HG03108 (cell line): ENCODE measurements around the gene CDK6.

Experiments used
- ATAC-seq: cut with Tn5 transposase; IDR thresholded peaks from one replicate; pipeline ENCODE4 v1.9.1; 2021; ENCODE audit warnings: moderate library complexity; ENCODE audit not compliant: unreplicated experiment

Gene CDK6

DNA sequence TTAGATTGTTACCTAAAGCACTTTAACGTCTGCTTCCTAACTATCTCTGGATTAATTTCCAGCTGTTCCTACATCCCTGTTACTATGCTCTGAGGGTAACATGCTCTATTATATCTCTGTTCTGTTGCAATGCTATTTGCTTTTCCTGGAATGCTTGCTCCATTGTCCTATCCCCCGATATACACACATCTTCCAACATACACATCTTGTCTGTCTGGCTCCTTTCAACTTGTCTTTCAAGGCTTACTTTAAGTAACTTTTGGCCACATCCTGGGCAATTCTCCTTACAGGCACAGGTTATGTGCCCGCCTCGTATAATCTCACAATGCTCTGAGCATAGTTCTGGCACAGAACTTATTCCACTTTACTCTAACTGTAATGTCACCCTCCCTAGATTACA, 96.2 kb downstream of the CDK6 start:
- no peak for ATAC-seq

DNA sequence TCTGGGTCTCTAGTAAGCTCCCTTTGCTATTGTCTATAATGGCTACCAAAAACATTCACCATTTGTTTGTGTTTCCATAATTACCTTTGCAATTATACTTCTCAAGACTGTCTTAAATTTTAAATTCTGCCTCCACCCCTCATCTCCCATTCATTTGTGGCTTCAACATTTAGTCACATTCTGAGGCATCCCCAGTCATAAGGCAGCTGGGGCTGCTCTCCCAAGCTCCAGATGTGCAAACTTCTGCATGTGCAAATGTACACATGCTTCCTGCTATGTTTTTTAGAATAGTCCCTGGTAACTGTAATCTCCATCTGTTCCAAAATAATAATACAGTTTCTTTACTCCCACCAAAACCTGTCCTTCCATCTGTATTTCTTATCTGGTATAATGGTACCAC, 97.3 kb downstream of the CDK6 start:
- no peak for ATAC-seq

DNA sequence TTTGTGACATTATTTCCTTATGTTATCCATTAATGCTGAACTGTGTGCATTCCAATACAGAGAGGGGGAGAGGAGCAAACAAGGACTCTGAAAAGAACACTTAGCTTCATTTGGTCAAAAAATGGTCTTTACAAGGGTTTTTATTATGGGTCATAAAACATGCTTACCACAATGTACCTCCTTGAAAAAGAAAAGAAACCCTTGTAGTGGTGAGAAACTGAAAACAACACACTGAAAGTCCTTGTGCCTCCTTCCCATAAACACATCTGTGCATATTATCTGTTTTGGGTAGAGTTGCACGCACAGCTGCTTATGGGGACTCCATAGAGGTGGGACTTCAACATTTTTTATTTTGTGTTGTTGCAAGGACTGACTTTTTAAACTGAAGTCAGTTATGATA, 98.7 kb downstream of the CDK6 start:
- peak; percentile 87 for ATAC-seq

DNA sequence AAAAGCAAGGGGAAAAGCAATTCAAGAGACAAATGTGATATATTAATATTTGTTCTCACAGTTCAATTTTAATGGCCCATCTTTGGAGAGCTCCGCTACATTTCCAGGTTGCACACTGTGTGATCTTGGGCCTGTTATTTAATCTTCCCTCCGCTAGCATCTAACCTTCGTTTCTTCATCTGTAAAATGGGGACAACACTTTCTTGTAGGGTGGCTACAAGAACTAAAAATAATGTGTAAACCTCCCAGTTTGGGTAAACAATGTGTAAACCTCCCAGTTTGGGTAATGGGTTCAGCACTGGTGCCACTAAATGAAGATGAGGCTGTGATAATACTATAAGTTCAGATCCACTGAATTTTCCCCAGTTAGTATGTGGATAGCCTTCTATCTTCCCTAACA, 99.5 kb downstream of the CDK6 start:
- ATAC-seq, result no peak

DNA sequence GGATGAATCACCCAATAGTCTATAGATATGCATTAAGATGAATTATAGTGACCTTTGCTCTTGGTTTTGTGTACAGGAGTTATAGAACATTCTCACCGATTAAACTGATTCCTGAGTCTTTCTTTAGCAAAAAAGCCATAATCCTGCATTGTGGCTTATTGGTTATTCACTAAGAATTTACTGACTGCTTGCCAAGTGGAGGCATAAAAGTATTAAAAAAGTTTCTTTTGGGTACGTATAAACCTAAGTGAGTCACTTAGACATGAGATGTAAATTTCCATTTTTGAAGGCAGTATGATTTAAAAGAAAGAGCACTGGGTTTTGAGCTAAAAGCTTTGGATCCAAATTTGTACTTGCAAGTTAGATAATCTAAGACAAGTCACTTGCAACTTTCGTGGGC, 100.7 kb downstream of the CDK6 start:
- no peak for ATAC-seq

DNA sequence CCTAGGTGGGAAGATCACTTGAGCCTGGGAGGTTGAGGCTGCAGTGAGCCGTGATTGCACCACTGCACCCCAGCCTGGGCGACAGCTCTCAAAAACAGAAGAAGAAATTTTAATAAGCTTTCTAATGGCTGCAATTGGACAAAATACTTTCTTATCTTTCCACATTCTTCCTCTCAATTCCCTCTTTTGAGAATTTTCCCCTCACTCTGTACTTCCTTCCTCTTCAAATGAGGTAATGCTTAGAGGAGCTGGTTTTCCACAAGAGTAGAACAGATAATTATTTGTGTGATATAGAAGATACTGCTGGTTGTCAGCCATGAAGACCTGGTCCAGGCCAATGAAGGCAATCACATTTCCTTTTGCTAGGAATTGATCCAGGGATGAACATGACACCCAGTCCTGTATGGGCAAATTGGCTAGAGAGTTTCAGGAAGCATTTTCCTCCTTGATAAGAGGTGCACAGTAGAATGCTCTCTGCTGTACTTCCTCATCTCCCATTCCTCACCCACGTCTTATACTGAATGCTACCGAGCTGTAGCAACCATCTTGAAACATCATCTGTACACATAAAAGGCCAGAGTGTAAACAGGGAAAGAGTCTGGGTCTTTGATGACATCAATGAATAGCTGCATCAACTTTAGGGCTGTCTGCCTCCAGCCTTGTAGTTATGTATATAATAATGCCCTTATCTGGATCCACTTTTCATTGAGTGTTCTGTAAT, 103.9 kb downstream of the CDK6 start:
- no peak for ATAC-seq

DNA sequence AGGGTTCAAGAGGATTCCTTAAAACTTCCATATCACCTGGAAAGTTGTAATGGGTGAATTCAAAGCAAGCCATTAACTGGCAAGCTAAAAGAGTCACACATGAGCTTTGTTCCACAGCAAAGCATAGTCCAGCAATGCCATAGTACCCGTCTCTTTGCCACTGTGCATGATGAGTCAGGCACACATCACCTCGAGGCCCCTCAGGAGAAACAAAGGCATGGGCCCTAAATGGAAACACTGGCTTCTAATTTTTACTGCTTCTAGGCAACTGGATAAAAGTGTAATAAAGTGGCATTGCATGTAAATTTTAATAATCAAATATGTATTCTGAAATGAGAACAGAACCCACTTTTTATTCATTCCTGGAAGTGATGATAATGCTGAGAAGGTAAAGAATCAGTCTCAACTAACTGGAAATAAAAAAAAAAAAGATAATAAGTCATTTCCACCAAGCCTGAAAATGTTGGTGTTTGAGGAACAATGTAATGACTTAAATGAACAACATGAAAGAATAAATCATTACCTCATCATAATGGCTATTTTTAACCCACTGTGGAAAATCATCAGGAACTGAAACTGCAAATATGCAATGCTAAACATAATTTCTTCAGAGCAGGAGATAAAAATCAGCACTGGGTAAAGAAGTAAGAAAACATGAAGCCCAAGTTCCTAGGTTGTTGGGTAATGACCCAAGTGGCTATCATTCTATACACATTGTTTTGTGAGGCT, 104.9 kb downstream of the CDK6 start:
- ATAC-seq, result no peak

DNA sequence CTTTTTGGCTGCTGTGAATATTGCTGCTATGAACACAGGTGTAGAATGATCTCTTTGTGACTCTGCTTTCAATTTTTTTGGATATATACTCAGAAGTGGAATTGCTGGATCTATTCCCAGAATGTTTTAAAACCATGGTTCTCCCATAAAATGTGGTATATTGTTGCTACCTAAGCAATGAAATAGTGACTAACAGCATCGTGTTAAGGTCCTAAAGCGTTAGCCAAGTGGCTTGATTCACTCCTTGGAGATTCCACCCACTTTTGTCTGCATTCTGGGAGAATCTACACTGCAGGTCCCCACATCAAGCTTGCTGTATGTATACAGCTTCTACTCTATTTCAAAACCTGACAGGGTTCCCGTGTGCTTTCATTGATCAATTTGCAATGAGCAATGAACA, 105.6 kb downstream of the CDK6 start:
- no peak for ATAC-seq

DNA sequence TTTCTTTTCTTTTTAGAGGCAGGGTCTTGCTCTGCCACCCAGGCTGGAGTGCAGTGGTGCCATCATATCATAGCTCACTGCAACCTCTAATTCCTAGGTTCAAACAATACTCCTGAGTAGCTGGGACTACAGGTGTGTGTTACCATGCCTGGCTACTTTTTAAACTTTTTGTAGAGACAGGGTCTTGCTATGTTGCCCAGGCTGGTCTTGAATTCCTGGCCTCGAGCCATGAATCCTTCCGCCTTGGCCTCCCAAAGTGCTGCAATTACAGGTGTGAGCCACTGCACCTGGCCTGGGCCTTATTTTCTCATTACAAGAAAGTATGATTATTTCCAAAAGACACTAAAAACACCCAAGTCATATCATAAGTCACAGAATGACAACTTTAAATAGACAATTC, 106.6 kb downstream of the CDK6 start:
- ATAC-seq, result no peak

DNA sequence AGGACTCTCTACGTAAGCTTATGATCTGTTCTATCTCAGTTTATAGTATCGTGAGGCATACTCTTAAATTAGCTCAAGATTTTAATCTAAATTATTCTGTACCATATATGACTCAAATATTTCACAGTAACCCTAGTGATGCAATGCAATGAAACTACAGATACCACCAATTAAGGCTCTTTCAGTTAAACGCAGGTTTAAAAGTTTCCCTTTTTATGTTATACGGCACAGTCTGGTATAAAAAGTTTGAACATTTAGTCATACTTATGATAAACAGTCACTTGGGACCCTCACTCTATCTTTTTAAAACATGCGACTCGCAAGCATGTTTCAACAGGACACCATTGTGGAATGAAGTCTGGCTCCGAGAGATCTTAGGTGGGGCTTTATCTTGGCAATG, 107.2 kb downstream of the CDK6 start:
- ATAC-seq, result no peak

DNA sequence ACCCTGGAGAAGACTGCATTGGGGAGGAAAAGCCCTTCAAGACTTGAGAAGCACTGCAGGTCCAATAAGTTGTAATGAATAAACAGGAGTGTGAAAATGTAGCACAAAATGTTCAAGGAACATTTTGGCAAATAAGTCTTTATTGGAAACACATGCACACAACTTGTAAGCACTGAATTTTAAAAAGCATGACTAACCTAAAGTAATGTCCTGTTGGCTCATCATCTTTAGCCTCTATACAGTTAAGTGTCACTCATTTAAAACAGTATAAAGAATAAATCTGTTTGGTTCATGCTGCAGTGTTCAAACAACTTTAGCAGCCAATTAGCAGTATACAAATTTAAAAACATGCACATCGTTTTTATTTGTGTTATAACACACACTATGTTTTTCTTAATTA, 108.6 kb downstream of the CDK6 start:
- ATAC-seq, result no peak

DNA sequence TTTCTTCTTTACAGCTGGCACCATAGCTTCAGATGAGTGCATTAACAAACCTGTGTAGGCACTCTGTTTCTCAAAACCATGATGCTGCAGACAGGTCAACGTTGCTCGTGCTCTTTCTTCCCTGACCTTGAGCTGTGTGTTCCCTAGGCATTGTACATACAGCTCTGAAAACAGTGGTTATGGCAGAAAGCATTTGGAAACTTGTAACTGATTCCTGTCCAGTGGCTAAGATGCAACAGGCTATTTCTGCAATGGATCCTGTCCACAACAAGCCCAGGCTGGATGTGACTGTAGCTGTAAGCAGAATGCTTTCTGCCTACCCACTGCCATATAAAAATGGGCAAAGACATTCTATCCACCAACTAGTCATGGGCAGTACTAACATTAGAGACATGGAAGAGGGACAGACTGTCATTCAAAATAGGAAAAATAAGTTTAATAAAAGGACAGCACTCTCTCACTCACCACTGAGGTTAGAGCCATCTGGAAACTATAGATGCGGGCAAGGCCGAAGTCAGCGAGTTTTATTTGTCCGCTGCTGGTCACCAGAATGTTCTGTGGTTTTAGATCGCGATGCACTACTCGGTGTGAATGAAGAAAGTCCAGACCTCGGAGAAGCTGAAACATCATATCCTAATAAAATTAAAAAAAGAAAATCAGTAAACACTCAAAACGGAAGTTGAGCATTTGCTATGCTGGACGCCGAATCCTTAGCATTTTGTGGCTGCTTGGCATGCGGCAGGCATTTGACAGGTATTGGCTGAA, 111.0 kb downstream of the CDK6 start:
- no peak for ATAC-seq

DNA sequence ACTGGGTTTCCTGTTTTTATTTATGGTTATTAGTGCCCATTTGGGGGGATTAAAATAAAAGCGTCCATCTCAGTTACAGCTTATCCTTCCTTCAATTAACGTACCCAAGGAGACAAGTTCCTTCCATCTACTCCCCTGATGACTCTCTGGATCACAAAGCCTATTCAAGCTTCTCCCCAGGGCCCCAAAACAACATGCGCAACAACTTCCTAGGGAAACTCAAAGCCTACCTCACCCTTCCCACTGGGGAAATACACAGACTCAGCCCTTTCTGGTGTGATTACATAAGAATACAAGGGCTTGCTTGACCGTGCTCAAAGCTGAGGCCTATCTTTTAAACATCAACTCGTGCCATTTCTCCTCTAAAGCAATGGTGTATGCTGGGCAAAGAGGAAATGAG, 112.4 kb downstream of the CDK6 start:
- no peak for ATAC-seq

DNA sequence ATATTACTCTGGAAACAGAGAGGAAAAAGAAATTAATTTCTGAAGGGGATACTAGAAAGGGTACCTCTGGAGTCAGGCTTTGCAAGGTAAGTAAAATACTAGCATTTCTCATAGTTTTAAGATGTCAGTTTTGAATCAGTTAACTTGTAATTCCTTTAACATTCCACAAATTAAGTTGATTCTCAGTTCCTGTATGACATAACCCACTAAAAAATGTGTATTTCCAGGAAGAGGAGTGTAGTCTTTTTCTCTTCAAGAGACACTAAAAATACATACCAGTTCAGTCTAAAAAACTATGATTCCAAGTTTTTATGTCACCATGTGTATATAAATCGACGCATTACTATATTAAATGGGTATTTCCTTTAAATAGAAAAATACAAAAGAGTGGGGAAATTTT, 113.2 kb downstream of the CDK6 start:
- no peak for ATAC-seq

DNA sequence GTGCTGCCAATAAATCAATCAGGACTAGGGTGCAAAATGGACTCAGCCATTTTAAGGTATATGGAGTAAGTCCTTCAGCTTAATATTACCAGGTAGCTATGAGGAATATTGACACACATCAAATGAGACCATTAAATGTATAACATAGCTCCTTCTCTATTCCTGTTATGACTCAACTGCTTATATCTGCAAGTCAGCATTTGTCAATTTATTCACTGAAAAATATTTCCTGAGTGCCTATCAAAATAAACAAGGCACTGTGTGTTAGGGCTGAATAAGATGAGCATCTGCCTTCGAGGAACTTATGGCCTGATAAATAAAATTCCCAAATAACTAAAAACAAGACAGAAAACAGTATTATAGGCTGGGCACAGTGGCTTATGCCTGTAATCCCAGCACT, 113.8 kb downstream of the CDK6 start:
- ATAC-seq, result no peak

DNA sequence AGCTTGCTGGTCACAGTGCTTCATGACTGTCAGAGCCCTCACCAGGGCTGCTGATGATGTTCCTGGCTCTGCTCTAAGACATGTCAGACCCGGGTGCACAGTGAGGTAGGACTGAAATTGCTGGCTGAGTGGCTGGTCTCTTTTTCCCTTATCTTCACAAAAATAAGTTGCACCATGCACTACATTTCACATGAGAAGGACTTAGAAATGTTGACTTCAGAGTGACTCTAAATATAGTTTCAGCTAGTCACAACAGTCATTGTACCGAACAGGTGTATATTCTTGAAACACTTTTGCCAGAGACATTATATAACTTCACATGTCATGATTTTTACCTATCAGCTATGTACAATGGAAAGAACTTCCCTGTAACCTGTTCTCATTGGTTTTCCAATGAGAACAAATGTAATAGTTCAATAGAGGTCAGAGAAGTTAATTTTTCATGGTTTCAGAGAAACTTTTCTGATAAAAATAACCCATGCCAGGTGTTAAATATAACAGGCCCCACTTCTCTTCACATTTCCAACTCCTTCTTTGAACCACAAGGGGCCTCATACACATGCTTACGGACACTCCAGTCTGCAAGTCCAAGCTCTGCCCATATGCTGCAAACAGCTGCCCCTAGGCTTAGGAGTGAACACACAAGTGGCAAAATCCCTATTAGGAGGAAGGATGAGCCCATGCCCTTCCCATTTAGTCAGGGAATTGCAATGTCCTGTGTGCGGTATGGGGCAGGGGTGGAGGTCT, 115.6 kb downstream of the CDK6 start:
- ATAC-seq, result peak; percentile 46

DNA sequence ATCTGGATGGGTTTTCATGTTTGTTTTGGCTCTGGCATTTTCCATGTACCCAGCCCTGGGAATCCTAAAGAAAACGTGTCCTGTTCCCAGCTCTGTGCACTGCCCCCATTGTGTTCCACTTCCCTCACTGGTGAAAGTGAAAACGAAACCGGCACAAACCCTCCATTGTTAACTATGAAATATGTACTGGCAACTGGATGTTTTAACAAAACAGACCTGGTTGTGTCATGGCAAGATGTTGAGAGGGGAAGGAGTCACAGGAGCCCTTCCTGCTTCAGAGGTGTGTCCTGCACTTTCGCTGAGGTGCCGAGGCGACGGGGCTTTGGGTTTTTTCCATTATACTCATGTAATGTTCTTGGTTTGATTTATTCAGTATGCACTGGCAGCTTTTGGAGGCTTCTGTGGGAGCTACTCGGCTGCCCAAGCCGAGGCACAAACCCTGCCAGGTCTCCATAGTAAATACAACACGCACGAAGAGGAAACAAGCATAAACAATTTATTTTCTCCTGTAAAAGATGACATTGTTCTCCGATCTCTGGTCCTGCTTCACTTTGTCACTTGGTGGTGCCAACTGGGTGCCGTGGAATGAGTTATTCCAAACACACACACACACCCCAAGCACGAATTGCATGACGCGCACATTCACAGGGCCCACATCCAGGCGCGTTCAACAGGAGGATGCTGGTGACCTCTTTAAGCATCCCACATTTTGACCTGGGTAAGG, 118.2 kb downstream of the CDK6 start:
- no peak for ATAC-seq

DNA sequence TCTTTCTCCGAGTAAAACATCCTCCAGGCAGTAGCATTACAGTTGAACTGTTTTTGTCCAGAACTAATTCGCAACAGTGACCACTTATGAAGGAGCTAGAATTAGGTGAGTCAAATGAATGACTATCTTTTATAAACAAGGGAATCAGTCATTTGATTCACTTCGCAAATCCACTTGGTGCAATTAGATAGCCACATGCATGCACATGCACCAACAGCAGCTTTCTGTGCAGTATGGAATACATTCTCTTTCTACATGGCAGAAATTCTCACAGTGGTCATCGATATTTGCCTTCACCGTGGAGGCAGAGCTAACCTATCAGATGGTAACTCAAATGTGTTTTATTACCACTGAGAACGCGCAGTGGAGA, 118.8 kb downstream of the CDK6 start:
- ATAC-seq, result no peak

DNA sequence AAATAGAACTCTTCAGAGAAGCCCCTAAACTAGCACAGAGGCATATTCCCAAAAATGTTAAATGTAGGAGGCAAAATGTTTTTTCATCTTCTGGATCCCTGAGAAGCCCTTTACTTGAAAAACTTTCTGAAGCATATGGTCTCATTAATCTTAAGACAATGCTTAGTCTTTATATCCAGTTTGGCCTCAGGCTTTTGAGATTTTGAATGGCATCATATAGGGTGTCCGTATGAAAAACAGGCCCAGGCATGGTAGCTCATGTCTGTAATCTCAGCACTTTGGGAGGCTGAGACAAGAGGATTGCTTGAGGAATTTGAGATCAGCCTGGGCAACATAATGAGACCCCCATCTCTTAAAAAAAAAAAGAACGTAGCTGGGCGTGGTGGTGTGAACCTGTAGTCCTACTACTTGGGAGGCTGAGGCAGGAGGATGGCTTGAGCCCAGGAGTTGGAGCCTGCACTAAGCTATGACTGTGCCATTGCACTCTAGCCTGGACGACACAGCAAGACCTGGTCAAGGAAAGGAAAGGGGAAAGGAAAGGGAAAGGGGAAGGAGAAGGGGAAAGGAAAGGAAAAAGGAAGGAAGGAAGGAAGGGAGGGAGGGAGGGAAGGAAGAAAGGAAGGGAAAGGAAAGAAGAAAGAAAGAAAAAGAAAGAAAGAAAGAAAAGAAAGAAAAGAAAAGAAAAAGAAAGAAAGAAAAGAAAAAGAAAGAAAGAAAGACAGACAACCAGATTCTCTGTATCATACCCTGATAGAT, 119.4 kb downstream of the CDK6 start:
- no peak for ATAC-seq

DNA sequence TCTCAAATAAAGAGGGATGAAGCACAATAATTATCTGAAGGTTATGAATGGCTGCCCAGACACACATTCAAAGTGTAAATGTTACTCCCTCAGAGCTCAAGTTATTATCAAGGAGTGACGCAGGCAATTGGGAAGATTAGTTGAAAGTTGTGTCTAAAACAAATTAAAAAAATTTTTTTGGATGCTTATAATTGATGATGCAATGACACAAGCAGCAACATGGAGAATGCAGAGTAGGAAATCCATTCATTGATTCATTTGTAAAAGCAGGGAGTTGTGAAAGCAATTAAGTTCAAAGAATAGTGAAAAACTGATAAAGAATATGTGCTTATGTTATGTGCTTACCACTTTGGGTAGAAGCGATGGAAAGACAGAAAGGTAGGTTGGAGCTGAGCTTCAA, 120.4 kb downstream of the CDK6 start:
- no peak for ATAC-seq
